HUES6 (cell line): ENCODE data around the gene LDAF1.

Source experiments
- H3K27ac ChIP-seq: 2 replicates; pipeline ENCODE4 v1.7.0; 2013; ENCODE audit warnings: low read depth, mild to moderate bottlenecking, low read length, inconsistent platforms
- H3K27me3 ChIP-seq: 2 replicates; pipeline ENCODE4 v1.6.1; 2013; ENCODE audit warnings: low read length; ENCODE audit not compliant: control insufficient read depth, insufficient read depth
- H3K36me3 ChIP-seq: 2 replicates; pipeline ENCODE4 v1.6.1; 2013; ENCODE audit warnings: low read length; ENCODE audit not compliant: control insufficient read depth, insufficient read depth
- H3K4me1 ChIP-seq: 2 replicates; pipeline ENCODE4 v1.6.1; 2013; ENCODE audit warnings: low read length; ENCODE audit not compliant: control insufficient read depth, insufficient read depth
- H3K4me3 ChIP-seq: 2 replicates; pipeline ENCODE4 v1.5.1; 2013; ENCODE audit warnings: low read depth, low read length
- H3K9ac ChIP-seq: one replicate; pipeline ENCODE4 v1.6.1; 2013; ENCODE audit warnings: mild to moderate bottlenecking, low read length
- H3K9me3 ChIP-seq: 2 replicates; pipeline ENCODE4 v1.6.1; 2013; ENCODE audit warnings: low read depth, low read length; ENCODE audit not compliant: control insufficient read depth, insufficient read depth

Gene LDAF1

GRCh38 chr16:21197112-21197511 is 38.6 kb downstream of the LDAF1 start:
- Histone ChIP-seq H3K27me3 (peaks cover 5% of the 10 kb centered on the region), H3K4me3 (no peak overlapping the region), H3K9me3 (no peaks in the 10 kb centered on the region), H3K9ac (no peak overlapping the region), H3K36me3 (no peaks in the 10 kb centered on the region), H3K4me1 (no peaks in the 10 kb centered on the region), H3K27ac (no peak overlapping the region)

GRCh38 chr16:21197621-21198020 is 39.1 kb downstream of the LDAF1 start:
- no peak overlapping the region for H3K27ac ChIP-seq
- no peaks in the 10 kb centered on the region for H3K36me3 ChIP-seq
- H3K9ac ChIP-seq = no peak overlapping the region
- peaks cover 5% of the 10 kb centered on the region for H3K27me3 ChIP-seq
- no peaks in the 10 kb centered on the region for H3K4me1 ChIP-seq
- H3K4me3 ChIP-seq = no peak overlapping the region
- no peaks in the 10 kb centered on the region for H3K9me3 ChIP-seq

- Histone ChIP-seq H3K27ac (no peak overlapping the region), H3K36me3 (no peaks in the 10 kb centered on the region), H3K4me3 (no peak overlapping the region), H3K4me1 (no peaks in the 10 kb centered on the region), H3K9ac (no peak overlapping the region), H3K27me3 (peaks cover 5% of the 10 kb centered on the region), H3K9me3 (no peaks in the 10 kb centered on the region)
These were observed 41.2 kb downstream of the LDAF1 start for GRCh38 chr16:21199607-21200218.

- Histone ChIP-seq H3K4me1 (no peaks in the 10 kb centered on the region), H3K27me3 (peaks cover 5% of the 10 kb centered on the region), H3K36me3 (no peaks in the 10 kb centered on the region), H3K4me3 (no peak overlapping the region), H3K27ac (no peak overlapping the region), H3K9me3 (no peaks in the 10 kb centered on the region), H3K9ac (no peak overlapping the region)
These were observed 44.8 kb downstream of the LDAF1 start for GRCh38 chr16:21203155-21203797.

GRCh38 chr16:21205303-21205702 is 46.8 kb downstream of the LDAF1 start:
- Histone ChIP-seq H3K9ac (no peak overlapping the region), H3K27me3 (peaks cover 5% of the 10 kb centered on the region), H3K4me3 (no peak overlapping the region), H3K4me1 (no peaks in the 10 kb centered on the region), H3K36me3 (no peaks in the 10 kb centered on the region), H3K9me3 (no peaks in the 10 kb centered on the region), H3K27ac (no peak overlapping the region)

GRCh38 chr16:21206550-21206949 is 48.1 kb downstream of the LDAF1 start:
- Histone ChIP-seq H3K9me3 (no peaks in the 10 kb centered on the region), H3K27ac (no peak overlapping the region), H3K9ac (no peak overlapping the region), H3K27me3 (peaks cover 1% of the 10 kb centered on the region), H3K36me3 (no peaks in the 10 kb centered on the region), H3K4me3 (no peak overlapping the region), H3K4me1 (no peaks in the 10 kb centered on the region)

GRCh38 chr16:21208446-21209230 is 50.2 kb downstream of the LDAF1 start:
- no peak overlapping the region for H3K4me3 ChIP-seq
- no peaks in the 10 kb centered on the region for H3K27me3 ChIP-seq
- H3K9ac ChIP-seq = no peak overlapping the region
- H3K36me3 ChIP-seq = no peaks in the 10 kb centered on the region
- no peak overlapping the region for H3K27ac ChIP-seq
- H3K9me3 ChIP-seq = no peaks in the 10 kb centered on the region
- H3K4me1 ChIP-seq = no peaks in the 10 kb centered on the region

- Histone ChIP-seq H3K27me3 (no peaks in the 10 kb centered on the region), H3K36me3 (no peaks in the 10 kb centered on the region), H3K4me1 (no peaks in the 10 kb centered on the region), H3K9me3 (no peaks in the 10 kb centered on the region), H3K4me3 (no peak within 1 kb of the TSS), H3K9ac (no peak within 1 kb of the TSS), H3K27ac (no peak within 1 kb of the TSS)
These were observed 53.0 kb downstream of the LDAF1 start, which contains the start of gene ZP2 for GRCh38 chr16:21211486-21211885. TSS of gene ZP2 (minus strand) at chr16:21211574. CDS start at chr16:21211547, 27 bp downstream.

GRCh38 chr16:21214086-21214485 is 55.6 kb downstream of the LDAF1 start:
- Histone ChIP-seq H3K9ac (no peak overlapping the region), H3K27me3 (no peaks in the 10 kb centered on the region), H3K4me3 (no peak overlapping the region), H3K9me3 (no peaks in the 10 kb centered on the region), H3K36me3 (no peaks in the 10 kb centered on the region), H3K4me1 (no peaks in the 10 kb centered on the region), H3K27ac (no peak overlapping the region)

GRCh38 chr16:21217121-21217520 is 58.6 kb downstream of the LDAF1 start:
- H3K9ac ChIP-seq = no peak overlapping the region
- H3K27me3 ChIP-seq = no peaks in the 10 kb centered on the region; the same call in 1 of the 2 replicates
- no peak overlapping the region for H3K27ac ChIP-seq
- H3K4me3 ChIP-seq = no peak overlapping the region
- H3K36me3 ChIP-seq = no peaks in the 10 kb centered on the region
- peaks cover 15% of the 10 kb centered on the region for H3K4me1 ChIP-seq
- H3K9me3 ChIP-seq = peaks cover 3% of the 10 kb centered on the region; the same call in 1 of the 2 replicates

- H3K4me3 ChIP-seq = no peak overlapping the region
- no peak overlapping the region for H3K9ac ChIP-seq
- peaks cover 23% of the 10 kb centered on the region for H3K4me1 ChIP-seq
- H3K9me3 ChIP-seq = peaks cover 3% of the 10 kb centered on the region; the same call in 1 of the 2 replicates
- no peak overlapping the region for H3K27ac ChIP-seq
- H3K27me3 ChIP-seq = no peaks in the 10 kb centered on the region; the same call in 1 of the 2 replicates
- no peaks in the 10 kb centered on the region for H3K36me3 ChIP-seq
These were observed 59.7 kb downstream of the LDAF1 start for GRCh38 chr16:21218153-21218552.
